Endothelial cell of umbilical vein (primary cell): ENCODE data around the gene DNAJB9. TPM values are rescaled to one million over a fixed set of nuclear protein-coding genes. Genes with fewer than 3 reads are reported as not detected.

Experiments used
- BruUV-seq: library from RNA; stranded (reverse); fragments of 400-500 nt; replicated peaks from 2 replicates; lab custom pipeline; 2021; lab: Mats Ljungman, UMichigan
- CTCF ChIA-PET: fragments of 300-600, 350-600 bp; sonication (Branson Sonifier 250); formaldehyde crosslinking; loops from one replicate; lab custom pipeline; 2021; ENCODE audit warnings: antibody characterized with exemption, inconsistent platforms; lab: Charles Lee
- POLR2A ChIA-PET: fragments of 300-600, 350-600 bp; sonication (Branson Sonifier 250); formaldehyde crosslinking; loops from one replicate; lab custom pipeline; 2021; ENCODE audit warnings: antibody characterized with exemption, inconsistent platforms; lab: Charles Lee
- DNase-seq: peaks from one replicate; pipeline ENCODE4 v3.0.0-alpha.2; 2011; ENCODE audit warnings: low read depth, low spot score
- FAIRE-seq: peaks from 2 replicates; lab custom pipeline; 2011; peaks lifted over from hg19 to GRCh38; lab: Jason Lieb, UNC
- H2AFZ ChIP-seq: 2 replicates; pipeline ENCODE4 v1.6.0; 2012; ENCODE audit warnings: low read depth, low read length, control low read depth, inconsistent platforms
- H3K27ac ChIP-seq: 2 replicates; pipeline ENCODE4 v1.5.1; 2011; ENCODE audit warnings: low read depth, mild to moderate bottlenecking, control low read depth, low read length, moderate library complexity; ENCODE audit not compliant: insufficient read depth
- H3K27me3 ChIP-seq, 2 experiments: 2 replicates each; pipeline versions ENCODE4 v1.6.0 to v1.6.1; 2011; ENCODE audit warnings: low read length in 2 of 2, mixed read lengths in 1 of 2; ENCODE audit not compliant: control insufficient read depth in 2 of 2, insufficient read depth in 2 of 2
- H3K36me3 ChIP-seq, 2 experiments: 2 replicates in 1 of 2; 3 replicates in 1 of 2; pipeline ENCODE4 v1.5.1; 2011; ENCODE audit warnings: low read length in 2 of 2, mild to moderate bottlenecking in 1 of 2, moderate library complexity in 1 of 2; ENCODE audit not compliant: control insufficient read depth in 2 of 2, insufficient read depth in 2 of 2; ENCODE audit errors: extremely low read depth in 1 of 2
- H3K4me1 ChIP-seq: 3 replicates; pipeline ENCODE4 v1.5.1; 2011; ENCODE audit warnings: mild to moderate bottlenecking, low read length; ENCODE audit not compliant: control insufficient read depth, insufficient read depth; ENCODE audit errors: extremely low read depth
- H3K4me2 ChIP-seq: 2 replicates; pipeline ENCODE4 v1.6.1; 2011; ENCODE audit warnings: low read length, control low read depth, mixed read lengths; ENCODE audit not compliant: insufficient read depth
- H3K4me3 ChIP-seq, 3 experiments: fragments of 200-600 bp in 1 of 3; sonication (generic), shearing (Covaris generic) in 1 of 3; replicated peaks in 1 of 3; 2 replicates each; pipeline ENCODE4 v1.5.1; 2011 to 2016; ENCODE audit warnings: control low read depth in 3 of 3, low read length in 3 of 3, mild to moderate bottlenecking in 2 of 3, inconsistent platforms in 1 of 3, low read depth in 1 of 3, moderate library complexity in 1 of 3; ENCODE audit not compliant: insufficient read depth in 1 of 3
- H3K79me2 ChIP-seq: 2 replicates; pipeline ENCODE4 v1.6.0; 2012; ENCODE audit warnings: low read length, inconsistent platforms; ENCODE audit not compliant: control insufficient read depth, insufficient read depth
- H3K9ac ChIP-seq: replicated peaks from 2 replicates; pipeline ENCODE3; 2011; ENCODE audit warnings: low read length, control low read depth; ENCODE audit not compliant: insufficient read depth; ENCODE audit errors: extremely low read depth
- H3K9me1 ChIP-seq: replicated peaks from 3 replicates; pipeline ENCODE4 v1.6.0; 2011; ENCODE audit warnings: mild to moderate bottlenecking, low read length; ENCODE audit not compliant: control insufficient read depth, insufficient read depth; ENCODE audit errors: extremely low read depth
- H3K9me3 ChIP-seq: replicated peaks from 2 replicates; pipeline ENCODE4 v1.5.1; 2012; ENCODE audit warnings: low read length, inconsistent platforms; ENCODE audit not compliant: control insufficient read depth, insufficient read depth
- H4K20me1 ChIP-seq: replicated peaks from 2 replicates; pipeline ENCODE3; 2011; ENCODE audit warnings: mild to moderate bottlenecking, low read length; ENCODE audit not compliant: control insufficient read depth, insufficient read depth; ENCODE audit errors: extremely low read depth
- EZH2 ChIP-seq: IDR thresholded peaks from 2 replicates; pipeline ENCODE4 v1.6.1; 2012; ENCODE audit warnings: borderline replicate concordance, low read depth, mild to moderate bottlenecking, moderate library complexity, low read length, inconsistent platforms; ENCODE audit not compliant: severe bottlenecking
- FOS ChIP-seq: IDR thresholded peaks from 2 replicates; pipeline ENCODE4 v1.6.1; 2011; ENCODE audit warnings: mild to moderate bottlenecking, low read length, moderate library complexity, borderline replicate concordance; ENCODE audit not compliant: insufficient read depth
- GATA2 ChIP-seq: IDR thresholded peaks from 2 replicates; pipeline ENCODE4 v1.7.0; 2011; ENCODE audit warnings: low read depth, mild to moderate bottlenecking, moderate library complexity, mixed read lengths, low read length; ENCODE audit not compliant: insufficient read length, insufficient read depth
- JUN ChIP-seq: IDR thresholded peaks from 2 replicates; pipeline ENCODE4 v1.6.1; 2011; ENCODE audit warnings: borderline replicate concordance, low read depth; ENCODE audit not compliant: insufficient read length, insufficient read depth
- MYC ChIP-seq: IDR thresholded peaks from one replicate; pipeline ENCODE4 v1.6.1; 2011; ENCODE audit warnings: mild to moderate bottlenecking, low read depth, low read length
- POLR2A ChIP-seq: IDR thresholded peaks from 2 replicates; pipeline ENCODE4 v1.6.1; 2012; ENCODE audit warnings: low read depth, mild to moderate bottlenecking, control low read depth, low read length
- POLR2AphosphoS5 ChIP-seq: IDR thresholded peaks from 2 replicates; pipeline ENCODE4 v1.6.1; 2012; ENCODE audit warnings: low read depth, mild to moderate bottlenecking, control low read depth, low read length, moderate library complexity; ENCODE audit not compliant: insufficient read depth
- dilution Hi-C: fragments of 300-500 bp; cut with MboI; formaldehyde crosslinking; loops from one replicate; pipeline ENCODE4 v1.15.0; 2019; ENCODE audit warnings: low sequenced_read_pairs; ENCODE audit not compliant: extremely low pct_ligation_motif_present
- intact Hi-C: fragments of 100-400 bp; cut with micrococcal nuclease; formaldehyde crosslinking; loops from one replicate; pipeline ENCODE4 v1.10.0; 2022
- polyA plus RNA-seq, 4 experiments: library from polyadenylated mRNA; depleted of rRNA in 3 of 4; stranded (reverse) in 3 of 4; unstranded in 1 of 4; fragments of >200 nt; gene quantifications; 2 replicates each; pipeline versions ENCODE4 v1.2.1 to v1.2.3, GENCODE V29; 2011 to 2012; ENCODE audit warnings: missing spikeins in 1 of 4
- total RNA-seq: library from RNA; stranded (reverse); gene quantifications from 2 replicates; pipeline ENCODE4 v1.2.3, GENCODE V29; 2021
- TF ChIP-seq, protein P1 (sequence below): IDR thresholded peaks from 2 replicates; pipeline ENCODE4 v1.6.1; 2011; ENCODE audit not compliant: insufficient read depth, insufficient read length
- TF ChIP-seq, protein P2 (sequence below), 2 donors: IDR thresholded peaks; 1 replicate in 1 of 2; 2 replicates in 1 of 2; pipeline ENCODE4 v1.5.1; 2011; ENCODE audit warnings: low read length in 2 of 2, mild to moderate bottlenecking in 2 of 2, moderate library complexity in 2 of 2, control low read depth in 1 of 2, inconsistent platforms in 1 of 2, low read depth in 1 of 2; ENCODE audit not compliant: insufficient read depth in 1 of 2; ENCODE audit errors: extremely low read depth in 1 of 2

Gene DNAJB9
- total and polyA plus RNA-seq, 2 donors (not counting 3 experiments of a cell fraction or from before 2014, with no cell fraction given), result 11.7 to 11.9 TPM

DNA sequence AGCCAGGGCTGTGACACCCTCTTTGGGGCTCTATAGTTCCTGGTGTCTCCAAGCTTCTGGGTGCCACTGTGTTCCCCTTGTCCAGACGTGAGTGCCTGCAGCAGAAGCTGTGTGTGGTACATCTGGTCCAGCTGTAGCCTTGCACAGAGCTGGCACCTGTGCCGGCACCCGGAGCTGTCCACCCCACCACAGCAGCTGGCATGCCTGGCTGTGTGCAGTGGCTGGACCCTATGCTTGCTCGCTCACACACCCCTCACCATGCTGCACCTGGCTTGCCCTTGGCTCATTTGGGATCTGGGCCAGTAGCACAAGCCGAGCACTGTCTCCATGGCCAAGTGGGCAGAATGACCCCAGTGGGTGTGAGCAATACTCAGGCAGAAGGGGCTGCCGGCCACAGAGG lies 10.6 kb downstream of the DNAJB9 start:
- Histone ChIP-seq H3K36me3 (peaks cover 0 to 4% of the 10 kb centered on the region in 2 experiments), H3K9ac (no peak overlapping the region), H3K79me2 (no peaks in the 10 kb centered on the region), H4K20me1 (no peaks in the 10 kb centered on the region), H3K4me3 (no peak overlapping the region), H3K4me2 (no peak overlapping the region), H3K9me1 (no peaks in the 10 kb centered on the region), H3K27me3 (peaks cover 3 to 4% of the 10 kb centered on the region in 2 experiments), H3K27ac (no peak overlapping the region), H3K9me3 (no peaks in the 10 kb centered on the region), H2AFZ (no peak overlapping the region), H3K4me1 (no peaks in the 10 kb centered on the region)
- intact Hi-C loops, result no loop called here
- TF ChIP-seq, protein P1, sequence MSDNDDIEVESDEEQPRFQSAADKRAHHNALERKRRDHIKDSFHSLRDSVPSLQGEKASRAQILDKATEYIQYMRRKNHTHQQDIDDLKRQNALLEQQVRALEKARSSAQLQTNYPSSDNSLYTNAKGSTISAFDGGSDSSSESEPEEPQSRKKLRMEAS, result no peak
- TF ChIP-seq JUN (no peak), FOS (no peak), GATA2 (no peak), POLR2AphosphoS5 (no peak), MYC (no peak), EZH2 (no peak), POLR2A (no peak)
- TF ChIP-seq, protein P2, sequence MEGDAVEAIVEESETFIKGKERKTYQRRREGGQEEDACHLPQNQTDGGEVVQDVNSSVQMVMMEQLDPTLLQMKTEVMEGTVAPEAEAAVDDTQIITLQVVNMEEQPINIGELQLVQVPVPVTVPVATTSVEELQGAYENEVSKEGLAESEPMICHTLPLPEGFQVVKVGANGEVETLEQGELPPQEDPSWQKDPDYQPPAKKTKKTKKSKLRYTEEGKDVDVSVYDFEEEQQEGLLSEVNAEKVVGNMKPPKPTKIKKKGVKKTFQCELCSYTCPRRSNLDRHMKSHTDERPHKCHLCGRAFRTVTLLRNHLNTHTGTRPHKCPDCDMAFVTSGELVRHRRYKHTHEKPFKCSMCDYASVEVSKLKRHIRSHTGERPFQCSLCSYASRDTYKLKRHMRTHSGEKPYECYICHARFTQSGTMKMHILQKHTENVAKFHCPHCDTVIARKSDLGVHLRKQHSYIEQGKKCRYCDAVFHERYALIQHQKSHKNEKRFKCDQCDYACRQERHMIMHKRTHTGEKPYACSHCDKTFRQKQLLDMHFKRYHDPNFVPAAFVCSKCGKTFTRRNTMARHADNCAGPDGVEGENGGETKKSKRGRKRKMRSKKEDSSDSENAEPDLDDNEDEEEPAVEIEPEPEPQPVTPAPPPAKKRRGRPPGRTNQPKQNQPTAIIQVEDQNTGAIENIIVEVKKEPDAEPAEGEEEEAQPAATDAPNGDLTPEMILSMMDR (IDR thresholded peaks at IDR 0.05; ENCODE audit: extremely low read depth in 1 of 2, insufficient read depth in 1 of 2, low read depth in 1 of 2, low read length in 2 of 2), result no peak
- CTCF ChIA-PET, result no interaction called here
- dilution Hi-C loops, result no loop called here
- POLR2A ChIA-PET, result no interaction called here
- FAIRE-seq, result no peak
- no peak for DNase-seq
- no TSS peak for BruUV-seq
